Effector CD4-positive, alpha-beta T cell (primary cell): ENCODE measurements around the gene ETDC. TPM values are rescaled to one million over a fixed set of nuclear protein-coding genes. Genes with fewer than 3 reads are reported as not detected.
"Not testable (repeated sequence)": the region's sequence is repeated elsewhere in the genome, so short reads cannot be mapped to it uniquely, and the experiment has no call there.

ENCODE experiments used
- DNase-seq: peaks from one replicate; pipeline ENCODE4 v3.0.0-alpha.2; 2020
- total RNA-seq: gene quantifications from one replicate; lab custom pipeline; 2026; lab: John Stamatoyannopoulos, UW

The ETDC gene
- total RNA-seq = not detected

- DNase-seq = no peak
Observed at GRCh38 chrX:135309430-135309923, at the start of gene ETDC. Gene ETDC, plus strand, starts transcription at chrX:135309480. Its CDS starts 0 bp downstream, at chrX:135309480.

DNA sequence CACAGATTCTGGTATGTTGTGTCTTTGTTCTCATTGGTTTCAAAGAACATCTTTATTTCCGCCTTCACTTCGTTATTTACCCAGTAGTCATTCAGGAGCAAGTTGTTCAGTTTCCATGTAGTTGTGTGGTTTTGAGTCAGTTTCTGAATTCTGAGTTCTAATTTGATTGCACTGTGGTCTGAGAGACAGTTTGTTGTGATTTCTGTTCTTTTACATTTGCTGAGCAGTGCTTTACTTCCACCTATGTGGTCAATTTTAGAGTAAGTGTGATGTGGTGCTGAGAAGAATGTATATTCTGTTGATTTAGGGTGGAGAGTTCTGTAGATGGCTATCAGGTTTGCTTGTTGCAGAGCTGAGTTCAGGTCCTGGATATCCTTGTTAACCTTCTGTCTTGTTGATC lies 48.3 kb upstream of the ETDC start:
- DNase-seq = not testable (repeated sequence)

DNA sequence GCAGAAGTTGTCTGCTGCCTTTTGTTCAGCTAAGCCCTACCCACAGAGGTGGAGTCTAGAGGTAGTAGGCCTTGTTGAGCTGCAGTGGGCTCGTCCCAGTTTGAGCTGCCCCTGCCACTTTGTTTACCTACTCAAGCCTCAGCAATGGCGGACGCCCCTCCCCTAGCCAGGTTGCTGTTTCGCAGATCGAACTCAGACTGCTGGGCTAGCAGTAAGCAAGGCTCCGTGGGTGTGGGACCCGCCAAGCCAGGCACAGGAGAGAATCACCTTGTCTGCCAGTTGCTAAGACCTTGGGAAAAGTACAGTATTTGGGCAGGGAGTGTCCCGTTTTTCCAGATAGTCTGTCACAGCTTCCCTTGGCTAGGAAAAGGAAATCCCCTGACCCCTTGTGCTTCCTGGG lies 45.9 kb upstream of the ETDC start:
- DNase-seq = not testable (repeated sequence)

DNA sequence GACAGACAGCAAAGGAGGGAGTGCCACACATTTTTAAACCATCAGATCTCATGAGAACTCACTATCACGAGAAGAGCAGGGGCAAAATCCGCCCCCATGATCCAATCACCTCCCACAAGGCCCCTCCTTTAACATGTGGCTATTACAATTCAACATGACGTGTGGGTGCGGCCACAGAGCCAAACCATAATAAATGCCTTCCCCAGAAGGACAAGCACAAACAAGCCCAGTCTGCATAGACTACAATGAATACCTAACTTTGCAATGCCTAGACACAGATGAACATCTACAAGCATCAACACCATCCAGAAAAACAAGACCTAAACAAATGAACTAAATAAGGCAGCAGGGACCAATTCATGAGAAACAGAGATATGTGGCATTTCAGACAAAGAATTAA lies 45.1 kb upstream of the ETDC start:
- DNase-seq = no peak

GRCh38 chrX:135273162-135273561 lies 36.1 kb upstream of the ETDC start:
- no peak for DNase-seq

GRCh38 chrX:135275973-135276372 lies 33.3 kb upstream of the ETDC start:
- no peak for DNase-seq

DNA sequence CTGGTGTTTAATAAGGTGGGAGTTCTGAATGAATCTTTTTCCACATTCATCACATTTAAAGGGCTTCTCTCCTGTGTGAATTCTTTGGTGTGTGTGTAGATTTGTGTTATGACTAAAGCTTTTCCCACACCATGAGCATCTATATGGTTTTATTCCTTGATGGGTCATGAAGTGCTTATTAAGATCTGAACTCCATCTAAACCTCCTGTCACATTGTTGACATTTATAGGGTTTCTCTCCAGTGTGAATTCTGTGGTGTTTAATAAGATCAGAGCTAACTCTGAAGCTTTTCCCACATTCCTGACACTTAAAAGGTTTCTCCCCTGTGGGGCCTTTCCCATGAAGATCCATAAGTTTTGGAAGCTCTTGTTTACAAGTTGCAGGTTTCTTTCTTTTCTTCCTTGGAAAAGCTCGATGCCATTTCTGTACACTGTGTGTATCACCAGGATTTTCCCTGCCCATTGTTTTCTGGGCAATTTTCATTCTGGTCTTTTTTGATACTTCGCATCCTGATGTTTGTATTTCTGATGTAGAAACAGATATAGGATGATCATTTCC lies 21.9 kb upstream of the ETDC start:
- DNase-seq = no peak

DNA sequence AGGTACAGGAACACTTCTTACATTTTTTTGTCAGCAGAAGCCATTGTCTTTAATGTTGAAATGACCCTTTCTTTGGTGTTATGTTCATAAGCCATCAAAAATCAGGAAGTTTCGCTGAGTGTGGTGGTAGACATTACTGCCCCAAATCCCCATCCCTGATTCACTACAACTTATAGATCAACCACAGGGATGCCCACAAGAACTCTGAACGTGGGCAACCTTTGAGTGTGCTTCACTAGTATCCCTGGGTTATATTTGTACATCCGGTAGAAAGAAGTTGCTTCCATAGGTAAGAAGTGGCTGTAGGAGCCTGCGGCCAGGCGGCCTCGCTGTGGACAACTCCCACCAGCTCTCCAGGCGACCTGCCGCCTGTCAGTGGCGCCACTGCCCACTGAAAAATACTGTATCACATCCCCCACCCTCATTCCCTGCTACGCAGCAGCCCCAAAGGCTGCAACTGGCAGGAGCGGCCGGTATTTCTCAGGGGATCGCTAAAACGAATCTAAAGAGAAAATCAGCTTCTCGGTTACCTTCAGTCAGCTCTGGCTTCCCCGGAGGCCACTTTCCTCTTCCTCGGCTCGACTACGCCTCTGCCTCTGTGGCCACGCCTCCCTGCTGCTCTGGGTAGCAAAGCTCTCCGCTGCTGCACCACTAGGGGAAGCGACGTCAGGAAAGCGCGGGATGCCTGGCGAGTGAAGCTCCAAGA lies 13.9 kb upstream of the ETDC start:
- peak; percentile 43 for DNase-seq

- no peak for DNase-seq
Observed at GRCh38 chrX:135295944-135296305, 13.4 kb upstream of the ETDC start.

DNA sequence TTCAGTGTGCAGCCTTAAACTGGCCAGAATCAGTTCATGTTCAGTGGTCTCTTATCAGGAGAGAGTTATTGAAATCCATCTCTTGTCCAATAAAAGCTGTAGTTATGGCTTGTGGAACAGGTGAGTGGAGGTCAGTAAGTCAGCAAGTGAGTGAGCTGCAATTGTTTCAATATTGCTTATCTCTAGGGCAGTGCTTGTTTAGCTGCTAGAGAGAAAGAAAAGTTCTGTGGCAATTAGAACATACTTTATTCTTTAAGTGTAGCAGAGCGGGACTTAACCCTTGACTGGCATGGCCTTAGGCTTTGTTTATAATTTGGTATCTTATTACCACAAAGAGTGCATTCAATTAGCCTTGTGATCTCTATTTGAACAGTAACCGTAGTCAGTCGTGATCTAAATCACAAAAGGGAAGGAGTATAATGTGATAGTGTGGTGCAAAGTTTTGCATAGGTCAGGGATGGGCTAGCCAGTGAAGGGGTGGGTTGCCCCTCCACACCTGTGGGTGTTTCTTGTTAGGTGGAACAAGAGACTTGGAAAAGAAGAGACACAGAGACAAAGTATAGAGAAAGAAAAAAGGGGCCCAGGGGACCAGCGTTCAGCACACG lies 6.9 kb upstream of the ETDC start:
- no peak for DNase-seq

DNA sequence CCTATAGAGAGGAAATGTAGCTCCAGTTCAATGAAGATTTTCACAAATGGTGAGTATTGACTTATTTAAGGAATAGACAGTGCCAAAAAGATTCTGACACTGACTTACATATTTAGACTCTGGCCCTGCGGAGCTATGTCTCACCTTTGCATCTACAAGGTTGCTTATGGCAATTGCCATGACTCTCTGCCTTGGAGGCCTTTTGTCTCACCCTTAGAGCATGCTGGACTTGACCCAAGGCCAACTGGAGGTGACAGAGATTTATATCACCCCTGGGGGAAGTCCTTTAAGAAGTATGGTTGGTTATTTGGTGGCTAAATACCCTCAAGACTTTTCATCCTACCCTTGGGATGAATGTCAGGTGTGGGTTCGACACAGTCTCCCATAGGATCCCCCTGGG lies 4.5 kb upstream of the ETDC start:
- no peak for DNase-seq

DNA sequence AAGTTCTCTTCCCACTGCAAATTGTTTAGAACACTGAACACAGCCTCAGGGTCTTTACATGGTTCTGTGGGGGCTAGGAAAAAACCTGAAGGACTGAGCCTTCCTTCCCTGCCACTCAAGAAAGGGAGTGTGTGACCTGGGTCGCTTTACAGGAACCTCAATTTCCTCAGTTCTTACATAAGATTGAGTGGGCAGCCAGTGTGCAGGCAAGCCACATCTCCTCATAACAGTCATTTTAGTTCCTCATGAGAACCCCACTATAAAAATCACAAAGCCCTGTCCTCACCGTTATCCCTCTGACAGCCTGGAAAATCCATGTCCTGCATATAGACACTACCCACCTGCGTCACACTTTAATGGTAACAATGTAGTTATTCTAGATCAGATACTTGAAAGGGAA lies 2.1 kb upstream of the ETDC start:
- DNase-seq = no peak

- DNase-seq = no peak
Observed at GRCh38 chrX:135308345-135308855, 880 bp upstream of the ETDC start.

DNA sequence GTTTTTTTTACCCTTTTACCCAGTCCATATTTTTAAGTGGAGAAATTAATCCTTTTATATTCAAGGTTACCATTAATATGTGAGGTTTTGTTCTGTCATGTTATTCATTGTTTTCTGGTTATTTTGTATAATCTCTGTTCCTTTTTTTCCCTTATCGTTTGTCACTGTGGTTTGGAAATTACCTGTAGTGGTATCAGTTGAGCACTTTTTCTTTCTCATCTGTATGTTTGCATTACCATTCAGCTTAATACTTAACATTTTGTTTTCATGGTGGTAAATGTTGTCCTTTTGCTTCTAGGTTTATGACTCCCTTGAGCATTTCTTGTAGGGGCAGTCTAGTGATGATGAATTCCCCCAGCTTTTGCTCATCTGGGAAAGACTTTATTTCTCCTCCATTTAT lies 6.6 kb downstream of the ETDC start:
- no peak for DNase-seq

DNA sequence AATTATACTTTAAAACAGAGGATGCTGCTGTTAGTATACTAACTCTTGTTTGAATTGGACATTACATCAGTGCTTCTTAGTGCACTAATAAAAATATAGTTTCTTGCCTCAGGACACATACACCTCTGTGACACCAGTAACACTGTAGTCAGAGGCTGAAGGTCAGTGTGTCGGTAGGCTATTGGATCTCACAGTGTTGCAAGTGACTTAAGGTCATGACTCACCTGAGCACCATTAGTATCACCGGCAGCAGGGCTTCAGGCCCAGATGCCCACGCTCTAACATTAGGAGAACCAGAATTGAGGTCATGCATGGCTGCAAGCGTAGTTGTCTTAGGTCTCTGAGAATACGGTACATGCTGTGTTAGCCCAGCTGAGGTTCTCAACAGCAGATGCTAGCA lies 15.2 kb downstream of the ETDC start:
- no peak for DNase-seq

GRCh38 chrX:135325036-135325818 lies 15.9 kb downstream of the ETDC start:
- not testable (repeated sequence) for DNase-seq

DNA sequence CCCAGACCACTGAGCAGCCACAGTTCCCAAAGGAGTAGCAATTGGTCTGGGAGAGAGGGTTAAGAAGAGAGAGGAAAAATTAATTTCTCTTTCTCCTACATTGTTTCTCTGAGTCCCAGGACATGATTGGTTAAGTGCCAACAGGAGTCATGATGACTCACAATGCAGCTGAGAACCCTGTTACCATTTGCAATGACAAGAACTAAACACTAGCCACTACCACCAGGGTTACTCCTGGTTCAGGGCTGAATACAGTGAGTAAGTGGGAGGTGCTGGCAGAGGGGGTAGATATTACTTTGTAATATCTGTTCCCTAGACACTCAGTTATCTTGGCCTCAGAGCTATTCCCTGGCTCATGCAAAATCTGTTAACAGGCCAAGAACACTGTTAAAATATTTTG lies 18.0 kb downstream of the ETDC start:
- DNase-seq = no peak

GRCh38 chrX:135328421-135329005 lies 19.2 kb downstream of the ETDC start:
- DNase-seq = no peak

DNA sequence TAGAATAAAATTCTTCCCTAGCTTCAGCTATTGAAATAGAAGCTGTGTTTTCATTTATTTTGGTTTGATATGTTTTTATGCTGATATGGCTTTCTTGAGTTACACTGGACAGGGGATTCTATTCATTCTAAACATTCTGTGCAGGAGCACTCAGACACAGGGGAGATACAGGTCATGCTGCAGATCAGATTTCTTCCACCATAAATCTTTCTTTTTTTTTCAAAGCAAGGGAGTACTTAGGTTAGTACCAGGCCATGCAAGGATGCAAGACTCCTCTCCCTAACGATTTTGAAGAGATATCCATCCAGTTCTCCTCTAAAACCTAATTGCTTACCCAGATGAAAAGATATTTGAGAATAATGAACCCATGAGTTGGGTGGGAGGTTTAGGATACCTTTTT lies 21.4 kb downstream of the ETDC start:
- DNase-seq = no peak

- DNase-seq = no peak
Observed at GRCh38 chrX:135331525-135331924, 22.2 kb downstream of the ETDC start.

GRCh38 chrX:135340831-135341230 lies 31.6 kb downstream of the ETDC start:
- no peak for DNase-seq

- no peak for DNase-seq
Observed at GRCh38 chrX:135345107-135345589, 35.9 kb downstream of the ETDC start.

- no peak for DNase-seq
Observed at GRCh38 chrX:135346975-135347374, 37.7 kb downstream of the ETDC start.
